ENCODE measurements around the gene MYH16.
"Not testable (repeated sequence)": the region's sequence is repeated elsewhere in the genome, so short reads cannot be mapped to it uniquely, and the experiment has no call there.

Gene MYH16

DNA sequence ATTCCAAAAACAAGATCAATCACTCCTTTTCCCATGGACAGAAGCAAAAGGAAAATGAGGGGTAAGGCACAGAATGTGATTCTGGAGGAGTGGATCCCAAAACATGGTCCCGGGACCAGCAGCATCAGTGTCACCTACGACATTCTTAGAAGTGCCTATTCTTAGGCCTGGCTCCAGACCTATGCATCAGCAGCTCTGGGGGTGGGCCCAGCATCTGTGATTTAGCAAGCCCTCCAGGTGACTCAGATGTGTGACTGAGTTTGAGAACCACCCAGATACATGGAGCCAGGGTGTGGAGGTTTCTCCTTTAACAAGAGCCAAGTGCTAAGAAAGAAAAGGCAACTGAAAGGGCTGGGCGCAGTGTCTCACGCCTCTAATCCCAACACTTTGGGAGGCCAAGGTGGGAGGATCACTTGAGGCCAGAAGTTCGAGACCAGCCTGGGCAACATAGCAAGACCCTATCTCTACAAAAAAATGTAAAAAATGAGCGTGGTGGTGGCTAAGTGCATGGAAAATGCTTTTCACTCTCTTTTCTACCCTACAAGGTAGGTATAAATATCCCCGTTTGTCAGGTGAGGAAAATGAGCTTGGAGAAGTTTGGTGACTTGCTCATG is 35.9 kb downstream of the MYH16 start:
- peak; percentile 53 to 66 for ATAC-seq

- ATAC-seq = no peak
Measured at GRCh38 chr7:99309111-99309510, 36.5 kb downstream of the MYH16 start.

DNA sequence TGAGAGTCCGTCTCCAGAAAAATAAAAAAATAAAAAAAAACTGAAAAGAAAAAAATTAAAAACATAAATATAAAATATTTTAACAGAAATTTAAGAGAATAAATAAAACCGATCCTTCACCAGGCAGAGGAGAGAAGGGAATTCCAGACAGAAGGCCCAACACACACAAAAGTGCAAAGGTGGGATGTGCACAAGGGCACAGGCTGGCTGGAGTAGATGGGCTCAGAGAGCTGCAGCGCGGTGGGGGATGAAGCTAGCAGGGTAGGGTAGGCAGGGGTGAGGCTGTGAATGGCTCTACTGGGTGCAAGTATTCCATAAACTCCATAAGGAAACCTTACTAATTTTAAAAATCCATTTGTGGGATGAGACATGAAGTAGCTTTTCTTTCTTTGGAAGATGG is 37.4 kb downstream of the MYH16 start:
- no peak for ATAC-seq

DNA sequence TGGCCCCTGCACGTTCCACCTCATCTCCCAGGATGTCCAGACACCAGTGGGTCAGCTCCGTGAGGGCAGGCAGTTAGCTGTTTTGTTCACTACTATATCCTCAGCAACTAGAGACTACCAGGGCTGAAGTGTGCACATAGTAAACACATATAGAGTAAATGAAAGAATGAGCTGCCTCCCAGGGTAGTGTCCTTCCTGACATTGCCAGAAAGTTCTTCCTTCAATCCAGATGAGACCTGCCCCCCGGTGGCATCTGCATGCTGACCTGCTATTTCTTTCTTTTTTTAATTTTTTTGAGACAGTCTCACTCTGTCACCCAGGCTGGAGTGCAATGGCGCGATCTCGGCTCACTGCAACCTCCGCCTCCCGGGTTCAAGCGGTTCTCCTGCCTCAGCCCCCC is 39.1 kb downstream of the MYH16 start:
- no peak for ATAC-seq

- ATAC-seq = peak; percentile 34 to 51
Measured at GRCh38 chr7:99312316-99313203, 39.9 kb downstream of the MYH16 start.

GRCh38 chr7:99313204-99313573 is 40.5 kb downstream of the MYH16 start:
- no peak for ATAC-seq

DNA sequence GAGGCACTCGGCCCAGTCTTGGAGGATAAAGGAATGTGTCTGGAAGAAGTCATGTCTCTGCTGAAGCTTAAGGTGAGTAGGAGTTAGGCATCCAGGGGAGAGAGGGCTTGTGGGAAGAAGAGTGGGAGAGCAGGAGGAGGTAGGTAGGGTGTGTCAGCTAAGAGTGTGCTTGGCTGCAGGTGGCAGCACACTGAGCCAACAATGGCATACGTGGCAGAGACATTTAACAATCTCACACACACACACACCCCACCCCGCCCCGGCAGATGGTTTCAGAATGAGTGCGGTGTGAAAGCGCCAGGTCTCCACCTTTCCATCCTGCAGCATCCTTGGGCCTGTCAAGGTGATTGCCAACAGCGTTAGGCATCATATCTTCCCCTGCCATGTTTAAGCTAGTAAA is 41.9 kb downstream of the MYH16 start:
- peak; percentile 60 to 79 for ATAC-seq

GRCh38 chr7:99320371-99320770 is 47.7 kb downstream of the MYH16 start:
- ATAC-seq = no peak

- ATAC-seq = not testable (repeated sequence)
Measured at GRCh38 chr7:99322659-99323058, 50.0 kb downstream of the MYH16 start.

GRCh38 chr7:99324559-99324958 is 51.9 kb downstream of the MYH16 start:
- ATAC-seq = no peak

DNA sequence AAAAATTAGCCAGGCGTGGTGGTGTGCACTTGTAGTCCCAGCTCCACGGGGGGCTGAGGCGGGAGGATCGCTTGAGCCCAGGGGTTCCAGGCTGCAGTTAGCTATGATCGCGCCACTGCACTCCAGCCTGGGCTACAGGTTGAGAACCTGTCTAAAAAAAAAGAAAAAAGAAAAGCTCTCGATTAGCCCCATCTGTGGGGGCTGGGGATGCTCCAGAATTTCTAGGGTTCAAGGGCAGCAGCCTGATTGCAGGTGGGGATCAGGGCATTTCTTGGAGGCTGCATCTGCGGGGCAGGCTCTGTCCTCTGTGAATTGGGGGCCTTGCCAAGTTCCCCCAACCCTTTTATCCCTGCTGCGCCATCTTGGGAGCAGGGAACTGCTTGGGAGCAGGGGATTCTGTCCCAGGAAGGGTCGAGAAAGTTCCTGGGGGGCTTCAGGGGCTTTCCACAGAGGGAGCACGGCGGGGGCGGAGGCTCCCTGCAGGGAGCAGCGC is 52.4 kb downstream of the MYH16 start:
- ATAC-seq = no peak

GRCh38 chr7:99325592-99326407 is 53.2 kb downstream of the MYH16 start, which contains the start of gene ARPC1A:
Gene ARPC1A (plus strand): TSS chr7:99325898. CDS start chr7:99333354, 7,456 bp downstream.
- ATAC-seq = peak; percentile 86 to 95

DNA sequence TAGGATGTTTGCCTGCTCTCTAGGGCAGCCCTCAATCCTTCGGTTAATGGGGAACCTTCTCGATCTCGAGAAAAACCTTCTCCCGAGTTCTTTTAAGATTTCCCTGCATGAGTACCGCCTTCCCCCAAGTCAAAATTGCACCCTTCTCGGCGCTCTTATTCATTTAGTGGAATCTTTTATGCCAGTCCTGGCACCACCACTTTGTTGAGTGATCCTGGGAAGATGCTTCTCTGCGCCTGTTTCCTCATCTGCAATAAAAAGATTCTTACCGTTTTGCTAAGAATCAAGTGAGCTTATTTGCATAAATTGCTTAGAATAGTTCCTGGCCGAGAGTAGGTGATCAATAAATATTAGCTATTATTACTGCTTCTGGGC is 53.8 kb downstream of the MYH16 start:
- no peak for ATAC-seq

DNA sequence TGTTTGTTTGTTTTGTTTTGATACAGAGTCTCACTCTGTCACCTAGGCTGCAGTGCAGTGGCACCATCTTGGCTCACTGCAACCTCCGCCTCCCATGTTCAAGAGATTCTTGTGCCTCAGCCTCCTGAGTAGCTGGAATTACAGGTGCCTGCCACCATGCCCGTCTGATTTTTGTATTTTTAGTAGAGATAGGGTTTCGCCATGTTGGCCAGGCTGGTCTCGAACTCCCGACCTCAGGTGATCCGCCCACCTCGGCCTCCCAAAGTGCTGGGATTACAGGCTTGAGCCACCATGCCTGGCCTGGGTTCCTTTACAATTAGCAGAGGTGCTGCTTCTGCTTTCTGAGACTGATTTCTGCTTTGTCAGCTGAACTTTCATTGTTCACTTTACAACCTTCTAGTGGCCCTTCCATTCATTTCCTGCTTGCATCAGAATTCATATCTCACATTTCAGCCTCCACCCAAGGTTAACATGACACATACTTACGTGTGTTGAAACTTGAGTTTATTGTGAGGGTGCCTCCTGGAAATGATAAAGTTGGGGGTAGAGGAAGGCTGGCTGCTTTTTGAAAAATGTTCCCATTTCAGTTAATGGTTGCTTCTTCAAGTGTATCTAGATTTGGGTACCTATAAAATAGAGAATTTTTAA is 57.8 kb downstream of the MYH16 start:
- ATAC-seq = peak; percentile 55 to 74

GRCh38 chr7:99331002-99331401 is 58.4 kb downstream of the MYH16 start:
- ATAC-seq = peak; percentile 27 to 41

GRCh38 chr7:99339595-99339994 is 67.0 kb downstream of the MYH16 start:
- no peak for ATAC-seq

GRCh38 chr7:99340659-99341058 is 68.0 kb downstream of the MYH16 start:
- no peak for ATAC-seq

GRCh38 chr7:99344061-99344647 is 71.5 kb downstream of the MYH16 start:
- ATAC-seq = no peak

- ATAC-seq = not testable (repeated sequence)
Measured at GRCh38 chr7:99350641-99351040, 78.0 kb downstream of the MYH16 start.

DNA sequence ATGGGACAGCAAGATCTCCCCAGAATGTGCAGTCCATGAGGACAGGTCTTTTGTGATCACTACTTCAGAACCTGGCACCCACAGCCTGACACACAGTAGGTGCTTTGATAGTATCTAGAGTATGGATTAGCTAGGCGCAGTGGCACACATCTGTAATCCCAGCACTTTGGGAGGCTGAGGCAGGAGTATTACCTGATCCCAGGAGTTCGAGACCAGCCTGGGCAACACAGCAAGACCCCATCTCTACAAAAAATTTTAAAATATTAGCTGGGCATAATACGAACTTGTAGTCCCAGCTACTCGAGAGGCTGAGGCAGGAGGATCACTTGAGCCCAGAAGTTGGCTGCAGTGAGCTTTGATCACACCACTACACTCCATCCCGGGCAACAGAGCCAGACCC is 79.6 kb downstream of the MYH16 start:
- no peak for ATAC-seq

DNA sequence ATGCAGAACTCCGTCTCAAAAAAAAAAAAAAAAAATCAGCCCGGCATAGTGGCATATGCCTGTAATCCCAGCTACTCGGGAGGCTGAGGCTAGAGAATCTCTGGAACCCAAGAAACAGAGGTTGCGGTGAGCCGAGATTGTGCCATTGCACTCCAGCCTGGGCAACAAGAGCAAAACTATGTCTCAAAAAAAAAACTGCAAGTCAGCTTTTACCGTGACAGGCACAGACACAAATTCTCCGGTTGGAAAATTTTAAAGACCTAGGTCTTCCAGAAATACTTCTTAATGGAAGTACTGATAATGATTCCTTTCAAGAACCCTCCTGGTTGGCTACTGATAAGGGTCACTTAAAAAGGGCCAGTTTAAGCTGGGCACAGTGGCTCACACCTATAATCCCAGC is 82.5 kb downstream of the MYH16 start:
- ATAC-seq = no peak

Data from activated CD4-positive, CD25-positive, alpha-beta regulatory T cell treated with anti-CD3 and anti-CD28 coated beads, Interleukin-2, amount 50 U/mL, for 24 hours (primary cell).